LNCaP clone FGC (cell line): ENCODE data around the gene MAP2K6.

Experiments used
- DNase-seq: peaks from one replicate; pipeline ENCODE4 v3.0.0-alpha.2; 2011; ENCODE audit warnings: low read depth
- H3K4me3 ChIP-seq: 2 replicates; pipeline ENCODE4 v1.5.1; 2011; ENCODE audit warnings: mild to moderate bottlenecking, low read depth, low read length, control low read depth
- TF ChIP-seq, protein P1 (sequence below): IDR thresholded peaks from 2 replicates; pipeline ENCODE4 v1.5.1; 2012; ENCODE audit warnings: mild to moderate bottlenecking; ENCODE audit not compliant: control insufficient read depth, insufficient read depth; ENCODE audit errors: extremely low read depth

MAP2K6 gene

DNA sequence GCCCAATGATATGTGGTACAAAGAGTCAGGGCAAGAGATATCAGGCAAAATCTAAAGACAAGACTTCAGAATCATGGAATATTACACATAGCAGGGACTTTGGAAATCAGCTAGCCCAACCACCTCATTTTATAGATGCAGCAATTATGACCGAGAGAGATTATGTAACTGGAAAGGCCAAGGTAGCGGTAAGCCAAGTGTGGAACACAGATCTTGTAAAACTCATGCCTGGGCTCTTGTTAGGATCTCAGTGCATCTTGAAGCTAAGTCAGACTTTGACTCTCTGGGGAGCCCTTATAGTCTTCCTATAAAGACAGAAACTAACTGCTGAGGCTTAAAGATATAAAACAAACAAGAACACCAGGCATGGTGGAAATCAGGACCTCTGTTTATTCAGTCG is 18.6 kb downstream of the MAP2K6 start:
- DNase-seq = no peak
- H3K4me3 ChIP-seq = no peak overlapping the region
- TF ChIP-seq, protein P1, sequence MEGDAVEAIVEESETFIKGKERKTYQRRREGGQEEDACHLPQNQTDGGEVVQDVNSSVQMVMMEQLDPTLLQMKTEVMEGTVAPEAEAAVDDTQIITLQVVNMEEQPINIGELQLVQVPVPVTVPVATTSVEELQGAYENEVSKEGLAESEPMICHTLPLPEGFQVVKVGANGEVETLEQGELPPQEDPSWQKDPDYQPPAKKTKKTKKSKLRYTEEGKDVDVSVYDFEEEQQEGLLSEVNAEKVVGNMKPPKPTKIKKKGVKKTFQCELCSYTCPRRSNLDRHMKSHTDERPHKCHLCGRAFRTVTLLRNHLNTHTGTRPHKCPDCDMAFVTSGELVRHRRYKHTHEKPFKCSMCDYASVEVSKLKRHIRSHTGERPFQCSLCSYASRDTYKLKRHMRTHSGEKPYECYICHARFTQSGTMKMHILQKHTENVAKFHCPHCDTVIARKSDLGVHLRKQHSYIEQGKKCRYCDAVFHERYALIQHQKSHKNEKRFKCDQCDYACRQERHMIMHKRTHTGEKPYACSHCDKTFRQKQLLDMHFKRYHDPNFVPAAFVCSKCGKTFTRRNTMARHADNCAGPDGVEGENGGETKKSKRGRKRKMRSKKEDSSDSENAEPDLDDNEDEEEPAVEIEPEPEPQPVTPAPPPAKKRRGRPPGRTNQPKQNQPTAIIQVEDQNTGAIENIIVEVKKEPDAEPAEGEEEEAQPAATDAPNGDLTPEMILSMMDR = no peak

DNA sequence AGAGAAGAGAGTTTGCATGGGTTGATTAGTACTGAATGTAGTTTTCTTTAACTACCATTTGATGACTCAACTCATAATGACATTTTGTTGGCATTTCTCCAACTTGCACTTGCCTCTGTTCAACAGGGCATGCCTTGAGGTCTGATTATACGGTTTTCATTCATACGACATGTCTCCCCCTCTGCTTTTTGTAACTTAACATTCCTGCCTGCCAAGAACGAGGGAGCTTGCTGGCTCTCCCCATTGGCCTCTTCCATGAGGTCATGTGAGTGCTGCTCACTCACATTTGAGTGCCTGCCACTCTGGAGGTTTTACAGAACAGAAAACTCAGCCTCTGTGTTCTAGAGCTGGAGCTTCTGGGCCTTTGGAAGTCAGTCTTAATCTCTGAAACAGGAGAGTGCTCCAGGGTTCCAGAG is 19.7 kb downstream of the MAP2K6 start:
- TF ChIP-seq, protein P1 = no peak
- no peak overlapping the region for H3K4me3 ChIP-seq
- no peak for DNase-seq

DNA sequence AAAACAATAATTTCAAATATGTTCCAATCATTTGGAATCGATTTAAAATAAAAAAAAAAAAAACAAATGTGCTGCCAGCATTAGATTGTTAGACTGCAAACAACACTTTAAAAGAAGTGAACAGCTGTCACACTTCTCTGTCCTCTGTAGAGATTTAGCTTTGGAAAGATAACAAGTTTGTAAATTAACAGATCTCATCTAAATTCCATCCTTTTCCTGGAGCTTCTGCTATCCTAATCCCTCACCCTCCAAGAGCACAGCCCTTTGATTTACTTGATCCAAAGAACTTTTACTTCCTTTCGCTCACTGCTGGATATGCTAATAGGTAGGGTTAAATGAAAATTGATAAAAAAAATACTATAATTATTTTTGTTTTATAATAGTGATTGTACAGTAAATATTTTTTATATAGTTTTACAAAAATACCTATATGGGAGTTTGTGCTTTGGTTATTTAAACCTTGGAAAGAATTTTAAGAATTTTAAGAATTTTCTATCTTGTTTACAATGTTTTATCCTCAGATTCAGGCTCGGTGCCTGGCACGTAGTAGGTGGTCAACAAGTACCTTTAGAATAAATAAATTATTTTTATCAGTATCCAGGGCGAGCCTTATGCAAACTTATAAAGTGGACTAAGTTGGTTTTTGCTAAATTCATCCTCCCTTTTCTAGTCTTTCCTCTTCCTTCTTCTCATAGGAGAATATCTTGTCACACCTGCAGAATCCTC is 21.6 kb downstream of the MAP2K6 start:
- no peak overlapping the region for H3K4me3 ChIP-seq
- DNase-seq = no peak
- TF ChIP-seq, protein P1 = no peak

DNA sequence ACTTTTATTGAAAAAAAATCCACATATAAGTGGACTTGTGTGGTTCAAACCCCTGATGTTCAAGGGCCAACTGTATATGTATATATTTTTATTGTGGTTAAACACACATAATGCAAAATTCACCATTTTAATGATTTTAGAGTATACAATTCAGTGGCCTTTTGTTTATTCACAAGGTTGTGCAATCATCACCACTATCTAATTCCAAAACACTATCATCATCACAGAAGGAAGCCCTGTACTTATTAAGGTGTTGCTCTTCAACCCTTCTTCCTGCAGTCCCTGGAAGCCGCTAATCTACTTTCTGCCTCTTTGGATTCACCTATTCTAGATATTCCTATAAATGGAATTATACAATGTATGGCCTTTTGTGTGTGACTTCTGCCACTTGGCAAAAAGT is 23.0 kb downstream of the MAP2K6 start:
- TF ChIP-seq, protein P1 = no peak
- DNase-seq = no peak
- no peak overlapping the region for H3K4me3 ChIP-seq

DNA sequence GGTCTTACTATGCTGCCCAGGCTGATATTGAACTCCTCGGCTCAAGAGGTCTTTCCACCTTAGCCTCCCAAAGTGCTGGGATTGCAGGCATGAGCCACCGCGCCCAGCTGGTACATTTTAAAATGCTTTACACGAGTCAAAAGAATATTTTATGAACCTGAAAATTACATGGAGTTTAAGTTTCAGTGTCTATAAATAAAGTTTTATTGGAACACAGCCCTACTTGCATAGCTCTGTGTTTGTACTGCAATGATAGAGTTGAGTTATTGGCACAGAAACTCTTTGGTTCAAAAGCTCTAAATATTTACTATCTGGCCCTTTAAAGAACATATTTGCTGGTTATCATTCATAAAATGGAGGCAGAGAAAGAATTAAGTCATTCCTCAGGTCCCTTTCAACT is 24.3 kb downstream of the MAP2K6 start:
- no peak for DNase-seq
- TF ChIP-seq, protein P1 = no peak
- H3K4me3 ChIP-seq = no peak overlapping the region

DNA sequence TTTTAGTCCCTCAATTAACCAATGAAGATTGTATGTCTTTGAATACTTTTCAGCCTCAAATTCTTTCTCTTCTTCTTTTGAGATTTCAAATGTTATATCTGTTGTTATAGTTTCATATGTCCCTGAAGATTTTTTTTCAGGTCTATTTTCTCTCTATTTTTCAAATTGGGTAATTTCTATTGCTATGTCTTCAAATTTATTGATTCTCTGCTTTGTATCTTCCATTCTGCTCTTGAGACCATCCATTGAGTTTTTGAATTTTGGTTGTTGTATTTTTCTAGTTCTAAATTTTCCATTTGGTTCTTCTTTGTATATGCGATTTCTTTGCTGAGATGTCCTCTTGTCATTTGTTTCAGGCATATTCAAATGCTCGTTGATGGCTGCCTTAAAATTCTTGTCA is 26.7 kb downstream of the MAP2K6 start:
- DNase-seq = no peak
- no peak overlapping the region for H3K4me3 ChIP-seq
- TF ChIP-seq, protein P1 = no peak

DNA sequence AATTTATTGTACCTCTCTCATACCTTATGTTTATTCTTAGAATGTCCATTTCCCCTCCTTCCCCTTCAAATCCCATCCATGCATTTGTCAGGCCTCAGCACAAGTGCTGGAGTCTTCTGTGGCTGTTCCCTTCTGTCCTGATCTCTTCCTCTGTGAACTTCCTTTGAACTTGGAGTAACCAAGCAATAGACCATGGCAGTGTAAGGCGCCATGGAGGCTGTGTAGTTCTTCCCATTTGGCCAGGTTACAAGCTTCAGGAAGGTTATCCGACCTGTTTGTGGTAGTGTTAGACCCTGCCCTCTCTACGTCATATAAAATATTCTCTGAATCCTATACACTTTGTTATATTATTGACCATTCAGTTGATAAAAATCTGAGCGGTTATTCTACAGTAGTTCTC is 28.6 kb downstream of the MAP2K6 start:
- no peak for DNase-seq
- no peak overlapping the region for H3K4me3 ChIP-seq
- TF ChIP-seq, protein P1 = no peak
